GM06990 (cell line): ENCODE measurements around the gene MPP1.

Experiments
- DNase-seq: peaks from one replicate; pipeline ENCODE4 v3.0.0-alpha.2; 2011; ENCODE audit not compliant: insufficient read length; ENCODE audit errors: extremely low read depth
- H3K27me3 ChIP-seq: replicated peaks from 2 replicates; pipeline ENCODE4 v1.6.0; 2011; ENCODE audit warnings: low read length; ENCODE audit not compliant: control insufficient read depth, insufficient read depth
- H3K36me3 ChIP-seq: 2 replicates; pipeline ENCODE4 v1.5.1; 2011; ENCODE audit warnings: low read length; ENCODE audit not compliant: control insufficient read depth, insufficient read depth
- H3K4me3 ChIP-seq: replicated peaks from 2 replicates; pipeline ENCODE4 v1.5.1; 2011; ENCODE audit warnings: low read depth, mild to moderate bottlenecking, control low read depth, low read length
- CTCF ChIP-seq: IDR thresholded peaks from 2 replicates; pipeline ENCODE4 v1.5.1; 2011; ENCODE audit warnings: low read length, control low read depth, mild to moderate bottlenecking, inconsistent platforms; ENCODE audit not compliant: insufficient read depth, poor library complexity, severe bottlenecking

Gene MPP1

DNA sequence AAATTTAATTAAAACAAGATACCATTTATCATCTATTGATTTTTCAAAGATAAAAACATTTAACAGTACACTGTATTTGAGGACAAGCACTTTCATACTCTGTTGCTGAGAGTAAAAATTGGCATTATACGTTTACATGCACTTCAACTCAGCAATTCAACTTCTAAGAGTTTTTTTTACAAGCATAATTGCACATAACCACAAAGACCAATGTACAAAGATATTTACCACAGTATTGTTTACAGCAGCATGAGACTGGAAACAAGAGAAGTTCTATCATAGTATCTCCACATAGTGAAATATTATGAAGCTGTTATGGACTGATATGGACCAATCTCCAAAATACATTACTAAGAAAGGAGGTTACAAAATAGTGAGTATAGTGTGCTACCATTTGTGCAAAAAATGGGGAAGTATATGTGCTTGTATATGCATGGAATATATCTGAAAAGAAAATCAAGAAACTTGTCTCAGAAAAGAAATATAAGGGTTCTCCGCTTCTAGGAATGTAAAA is 65.3 kb downstream of the MPP1 start:
- no peak for TF ChIP-seq CTCF
- Histone ChIP-seq H3K27me3 (no peaks in the 10 kb centered on the region), H3K36me3 (no peaks in the 10 kb centered on the region), H3K4me3 (no peak overlapping the region)
- DNase-seq = no peak

DNA sequence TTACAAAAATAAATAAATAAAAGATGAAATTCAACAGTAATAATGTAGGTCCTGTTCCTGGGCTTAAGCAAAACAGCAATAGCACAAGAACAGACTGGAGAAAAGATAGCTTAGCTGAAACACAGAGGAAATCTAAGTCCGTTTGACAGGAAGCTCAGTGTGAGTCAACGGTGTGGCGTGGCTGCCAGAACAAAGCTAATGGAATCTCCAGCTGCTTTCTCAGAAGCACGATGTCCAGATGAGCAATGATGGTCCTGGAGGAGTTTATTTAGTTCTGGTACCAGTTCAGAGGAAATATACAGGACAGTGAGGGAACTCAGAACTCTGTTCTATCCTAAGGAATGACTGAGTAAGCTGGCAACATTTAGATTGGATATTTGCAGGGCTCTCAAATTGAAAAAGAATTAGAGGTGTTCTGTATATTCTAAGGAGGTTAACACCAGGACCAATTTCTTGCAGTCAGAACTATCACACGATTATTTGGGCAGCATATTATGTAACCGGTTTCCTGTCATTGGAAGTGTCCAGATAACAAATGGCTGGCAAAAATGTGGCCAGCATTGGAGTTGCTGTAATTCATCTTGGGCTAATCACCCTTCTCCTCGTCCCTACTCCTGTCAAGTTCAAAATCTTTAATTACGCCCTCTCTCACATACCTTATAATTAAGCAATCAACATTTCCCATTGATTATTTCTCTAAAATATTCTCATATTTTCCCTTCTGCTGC is 67.1 kb downstream of the MPP1 start:
- Histone ChIP-seq H3K36me3 (no peaks in the 10 kb centered on the region), H3K4me3 (no peak overlapping the region), H3K27me3 (no peaks in the 10 kb centered on the region)
- no peak for DNase-seq
- no peak for TF ChIP-seq CTCF

- Histone ChIP-seq H3K36me3 (no peaks in the 10 kb centered on the region), H3K4me3 (no peak overlapping the region), H3K27me3 (no peaks in the 10 kb centered on the region)
- TF ChIP-seq CTCF = no peak
- no peak for DNase-seq
Observed at GRCh38 chrX:154737136-154737535, 68.1 kb downstream of the MPP1 start.

DNA sequence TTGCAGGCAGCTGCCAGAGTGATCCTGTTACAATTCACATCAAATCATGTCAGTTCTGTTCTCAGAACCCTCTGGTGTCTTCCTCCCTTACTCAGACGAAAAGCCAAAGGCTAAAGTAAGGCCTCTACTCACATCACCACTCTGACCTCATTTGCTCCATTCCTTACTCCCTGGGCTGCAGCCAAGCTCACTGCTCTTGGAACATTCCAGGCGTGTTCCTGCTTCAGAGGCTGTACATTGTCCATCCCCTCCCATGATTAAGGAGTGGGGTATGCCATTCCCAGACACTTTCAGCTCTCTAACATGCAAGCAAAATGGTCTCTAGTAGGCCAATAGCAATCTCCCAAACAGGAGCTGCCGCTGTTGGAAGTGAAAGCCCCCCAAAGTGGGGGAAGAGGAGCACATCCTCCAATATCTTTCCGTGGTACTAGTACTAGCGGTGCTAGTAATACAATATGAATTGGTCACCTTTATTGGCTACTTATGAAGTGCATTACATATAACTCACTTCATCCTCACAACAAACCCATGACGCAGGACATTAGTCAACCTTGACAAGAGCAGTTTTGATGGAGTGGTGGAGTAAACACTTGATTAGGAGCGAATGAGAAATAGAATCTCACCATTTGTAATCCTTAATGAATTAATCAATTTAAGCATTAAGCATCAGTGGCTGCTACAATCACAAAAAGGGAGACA is 69.4 kb downstream of the MPP1 start:
- no peak for DNase-seq
- TF ChIP-seq CTCF = no peak
- no peak overlapping the region for H3K4me3 ChIP-seq
- no peaks in the 10 kb centered on the region for H3K27me3 ChIP-seq
- H3K36me3 ChIP-seq = no peaks in the 10 kb centered on the region

DNA sequence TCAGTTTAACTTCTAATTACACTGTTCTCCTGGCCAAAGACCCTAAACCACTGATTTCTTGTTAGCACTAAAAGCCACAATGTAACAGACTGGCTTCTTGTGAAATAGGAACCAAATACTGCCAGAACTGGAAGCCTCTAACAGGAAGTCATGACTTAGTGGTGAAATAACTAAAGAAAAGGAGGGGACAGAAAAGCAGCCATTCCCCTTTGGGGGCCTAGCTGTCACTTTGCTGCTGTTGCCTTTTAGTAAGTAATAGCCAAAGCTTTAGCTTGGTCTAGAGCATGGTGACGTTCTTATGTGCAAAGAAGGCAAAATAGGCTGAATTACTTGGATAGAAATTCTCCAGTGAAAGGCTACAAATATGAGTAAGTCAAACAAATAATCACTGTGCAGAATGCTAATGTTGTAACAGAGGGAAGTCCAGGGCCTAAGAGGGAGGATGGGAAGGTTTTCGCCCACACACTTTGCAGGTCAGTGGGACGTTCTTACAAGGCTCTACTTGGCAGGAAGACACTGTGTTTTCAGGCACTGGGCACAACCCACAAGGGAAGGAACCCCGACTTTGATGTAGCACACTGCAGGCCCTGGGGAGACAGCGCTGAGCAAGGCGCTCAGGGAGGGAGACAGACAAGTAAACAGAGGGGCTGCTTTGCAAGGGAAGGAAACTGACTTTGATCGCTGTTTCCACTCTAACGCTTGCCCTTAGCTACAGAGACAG is 71.1 kb downstream of the MPP1 start:
- DNase-seq = no peak
- TF ChIP-seq CTCF = no peak
- H3K27me3 ChIP-seq = no peaks in the 10 kb centered on the region
- H3K36me3 ChIP-seq = no peaks in the 10 kb centered on the region
- H3K4me3 ChIP-seq = no peak overlapping the region
